HG03378 (cell line): Measurements from ENCODE around the gene IFITM10.
"Not testable (repeated sequence)": the region's sequence is repeated elsewhere in the genome, so short reads cannot be mapped to it uniquely, and the experiment has no call there.

Experiments
- ATAC-seq: cut with Tn5 transposase; IDR thresholded peaks from one replicate; pipeline ENCODE4 v1.9.1; 2021; ENCODE audit warnings: mild to moderate bottlenecking, moderate library complexity; ENCODE audit not compliant: unreplicated experiment

IFITM10 gene

GRCh38 chr11:1693327-1694063 lies 56.9 kb downstream of the IFITM10 start:
- ATAC-seq: no peak

- no peak for ATAC-seq
These were observed 57.6 kb downstream of the IFITM10 start for GRCh38 chr11:1692708-1693326.

- ATAC-seq: no peak
These were observed 58.3 kb downstream of the IFITM10 start for GRCh38 chr11:1691878-1692707.

GRCh38 chr11:1691026-1691877 lies 59.1 kb downstream of the IFITM10 start:
- ATAC-seq: no peak

GRCh38 chr11:1690167-1691025 lies 60.0 kb downstream of the IFITM10 start:
- no peak for ATAC-seq

- ATAC-seq: not testable (repeated sequence)
These were observed 60.9 kb downstream of the IFITM10 start for GRCh38 chr11:1689250-1690166.

- ATAC-seq: not testable (repeated sequence)
These were observed 62.0 kb downstream of the IFITM10 start for GRCh38 chr11:1688336-1688947.

GRCh38 chr11:1686220-1686619 lies 64.2 kb downstream of the IFITM10 start:
- ATAC-seq: not testable (repeated sequence)

GRCh38 chr11:1684886-1685874 lies 65.2 kb downstream of the IFITM10 start:
- ATAC-seq: not testable (repeated sequence)

GRCh38 chr11:1683904-1684572 lies 66.4 kb downstream of the IFITM10 start:
- not testable (repeated sequence) for ATAC-seq

- ATAC-seq: not testable (repeated sequence)
These were observed 67.2 kb downstream of the IFITM10 start for GRCh38 chr11:1683216-1683615.
